Measurements from ENCODE around the gene CACNB4.
A peak's percentile ranks its signal among the peaks of the same experiment; 100 is the strongest.
"Not testable (repeated sequence)": the region's sequence is repeated elsewhere in the genome, so short reads cannot be mapped to it uniquely, and the experiment has no call there.

CACNB4 gene

DNA sequence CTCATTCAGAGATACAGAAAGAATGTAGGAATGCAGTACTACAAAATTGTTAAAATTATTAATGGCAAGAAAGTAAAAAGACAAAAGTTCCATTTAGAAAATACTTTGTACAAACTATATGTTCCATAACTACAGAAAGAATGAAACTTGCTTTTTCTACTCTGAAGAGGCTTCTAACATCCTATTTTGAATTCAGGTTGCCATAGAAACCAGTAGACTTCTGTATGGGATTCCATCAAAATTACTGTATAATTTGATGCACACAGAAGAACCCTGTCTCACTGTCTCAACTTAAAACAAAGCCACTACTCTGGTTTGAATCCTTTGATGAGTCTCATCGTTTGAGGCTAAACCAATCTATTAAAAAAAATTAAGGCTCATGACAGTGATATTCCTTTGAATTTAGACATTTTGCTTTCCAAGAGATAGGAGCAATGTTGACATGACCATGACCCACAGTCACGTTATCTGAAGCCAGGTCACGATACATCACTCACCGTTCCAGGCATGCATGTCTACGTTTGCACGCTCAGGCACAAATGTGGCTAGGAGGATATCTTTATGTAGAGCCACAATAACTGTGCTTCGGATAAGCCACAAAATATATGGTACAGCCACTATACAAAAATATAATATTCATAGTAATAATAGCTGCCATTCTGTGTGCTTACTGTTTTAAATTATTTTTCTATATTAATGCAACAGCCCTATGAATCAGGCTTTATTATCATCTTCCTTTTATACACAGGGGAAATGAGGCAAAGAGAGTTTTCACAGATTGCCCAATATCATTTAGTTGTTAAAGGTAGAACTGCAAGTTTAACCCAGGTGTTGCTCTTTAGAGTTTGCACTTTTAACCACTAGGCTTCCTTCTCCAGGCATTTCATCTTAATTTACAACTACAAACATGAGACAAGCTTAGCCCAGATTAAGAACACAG is 82.4 kb downstream of the CACNB4 start:
- no peak for DNase-seq

- DNase-seq = no peak
Measured at GRCh38 chr2:152015552-152015951, 83.3 kb downstream of the CACNB4 start.

- DNase-seq = no peak
Measured at GRCh38 chr2:152012697-152013096, 86.1 kb downstream of the CACNB4 start.

- no peak for DNase-seq
Measured at GRCh38 chr2:152011724-152012123, 87.1 kb downstream of the CACNB4 start.

GRCh38 chr2:152005607-152006006 is 93.2 kb downstream of the CACNB4 start:
- DNase-seq = no peak

- DNase-seq = not testable (repeated sequence)
Measured at GRCh38 chr2:152003283-152003682, 95.6 kb downstream of the CACNB4 start.

DNA sequence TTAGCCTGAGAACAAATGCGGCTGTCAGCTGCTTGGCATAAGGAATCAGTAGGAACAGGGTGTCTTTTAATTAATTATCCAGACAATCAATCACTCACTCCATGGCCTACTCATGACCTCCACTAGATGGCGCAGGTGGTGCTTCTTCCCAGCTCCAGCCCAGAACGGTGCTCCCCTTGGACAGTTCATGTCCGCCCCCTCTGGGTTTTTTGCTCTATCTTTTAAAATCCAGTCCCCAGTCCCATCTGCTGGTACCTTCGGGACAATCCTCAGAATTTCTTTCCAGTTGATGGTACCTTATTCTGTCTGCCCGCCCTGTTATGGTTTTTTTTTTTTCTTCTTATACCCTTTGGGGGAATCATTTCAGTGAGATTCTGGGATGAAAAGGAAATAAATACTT is 99.8 kb downstream of the CACNB4 start:
- peak; percentile 6 for DNase-seq

- DNase-seq = no peak
Measured at GRCh38 chr2:151996243-151997003, 102.4 kb downstream of the CACNB4 start.

DNA sequence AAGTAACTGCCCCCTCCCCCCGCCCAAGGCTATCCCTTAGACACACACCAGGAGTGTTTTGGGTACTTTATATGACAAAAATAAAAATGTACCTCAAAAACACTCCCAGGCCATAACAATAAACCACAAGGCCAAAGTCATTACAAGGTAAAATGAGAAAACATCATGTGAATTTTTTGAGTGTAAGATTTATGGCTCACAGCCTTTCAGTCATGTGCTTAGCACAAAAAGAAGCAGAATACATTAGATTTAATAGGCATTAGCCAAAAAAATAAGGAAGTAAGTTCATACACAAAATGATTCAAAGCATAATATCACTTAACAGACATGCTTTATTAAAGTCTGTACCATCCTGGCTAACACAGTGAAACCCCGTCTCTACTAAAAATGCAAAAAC is 103.7 kb downstream of the CACNB4 start:
- no peak for DNase-seq

DNA sequence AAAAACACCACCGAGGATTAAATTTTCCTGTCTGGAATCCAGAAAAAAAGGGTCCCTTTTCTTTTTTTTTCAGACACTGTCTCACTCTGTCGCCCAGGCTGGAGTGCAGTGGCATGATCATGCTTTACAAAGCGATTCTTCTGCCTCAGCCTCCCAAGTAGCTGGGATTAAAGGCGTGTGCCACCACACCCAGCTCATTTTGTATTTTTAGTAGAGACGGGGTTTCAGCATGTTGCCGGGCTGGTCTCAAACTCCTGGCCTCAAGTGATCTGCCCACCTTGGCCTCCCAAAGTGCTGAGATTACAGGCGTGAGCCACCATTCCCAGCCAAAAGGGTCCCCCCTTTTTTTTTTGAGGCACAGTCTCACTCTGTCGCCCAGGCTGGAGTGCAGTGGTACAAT is 104.7 kb downstream of the CACNB4 start:
- DNase-seq = not testable (repeated sequence)

GRCh38 chr2:151991010-151991409 is 107.8 kb downstream of the CACNB4 start:
- no peak for DNase-seq

DNA sequence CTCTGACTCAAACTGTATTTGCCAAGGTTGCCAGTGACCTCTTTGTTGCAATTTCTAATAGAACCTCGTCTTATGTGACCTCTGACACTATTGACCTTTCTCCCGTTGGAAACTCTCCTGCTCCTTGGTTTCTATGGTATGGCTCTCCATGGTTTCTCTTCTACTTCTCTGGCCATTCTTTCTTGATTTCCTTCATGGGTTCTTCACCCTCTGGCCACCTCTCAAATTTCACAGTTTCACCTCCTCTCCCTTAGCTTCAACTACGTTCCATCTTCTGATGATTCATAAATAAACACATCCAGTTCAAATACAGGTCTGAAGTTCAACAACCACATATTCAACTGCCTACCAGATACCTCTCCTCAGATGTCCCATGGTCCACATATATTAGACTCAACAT is 109.5 kb downstream of the CACNB4 start:
- DNase-seq = no peak

DNA sequence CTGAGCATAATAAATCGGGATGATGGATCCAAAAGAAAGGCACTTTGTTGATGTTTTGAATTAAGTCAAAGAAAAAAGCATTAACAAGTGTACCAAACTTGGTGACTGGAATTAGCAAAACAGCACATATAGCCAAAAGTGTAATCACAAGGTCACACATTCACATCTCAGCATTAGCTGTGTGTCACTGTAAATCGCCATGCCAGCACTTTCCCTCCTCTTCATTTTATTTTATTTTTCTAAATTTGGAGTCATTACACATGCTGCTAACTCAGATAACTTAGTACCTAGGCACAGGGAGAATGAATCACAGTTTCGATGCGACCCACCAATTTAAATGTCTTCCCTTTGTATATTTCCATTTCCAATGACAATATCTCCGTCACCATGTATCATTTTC is 111.4 kb downstream of the CACNB4 start:
- no peak for DNase-seq

DNA sequence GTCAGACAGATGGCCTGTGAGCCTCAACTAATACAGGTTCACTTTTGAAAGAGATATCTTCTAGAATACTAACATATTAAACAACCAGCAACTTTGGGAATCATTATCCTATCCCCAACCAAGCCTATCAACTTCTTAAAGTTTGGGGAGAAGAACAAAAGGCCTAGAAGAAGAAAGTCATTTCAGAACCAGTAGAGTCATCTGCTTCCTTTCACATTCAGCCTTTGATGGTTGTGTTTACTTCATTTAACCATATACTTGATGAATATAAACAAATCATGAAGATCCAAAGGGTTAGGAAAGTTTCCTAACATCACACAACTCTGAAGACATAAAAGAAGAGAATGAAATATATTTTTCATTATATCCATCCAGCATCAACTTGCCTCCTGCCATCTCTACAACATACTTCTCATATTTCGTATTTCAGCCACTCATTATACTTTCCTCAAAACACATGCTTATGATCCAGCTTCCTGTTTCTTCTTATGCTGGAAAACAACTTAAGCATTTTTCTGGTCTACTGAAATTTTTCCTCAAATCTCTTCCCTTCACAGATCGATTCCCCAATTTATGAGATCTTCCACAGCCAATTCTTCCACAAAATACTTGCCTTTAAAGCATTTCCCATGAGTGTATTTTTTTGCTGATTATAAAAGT is 114.3 kb downstream of the CACNB4 start:
- no peak for DNase-seq

DNA sequence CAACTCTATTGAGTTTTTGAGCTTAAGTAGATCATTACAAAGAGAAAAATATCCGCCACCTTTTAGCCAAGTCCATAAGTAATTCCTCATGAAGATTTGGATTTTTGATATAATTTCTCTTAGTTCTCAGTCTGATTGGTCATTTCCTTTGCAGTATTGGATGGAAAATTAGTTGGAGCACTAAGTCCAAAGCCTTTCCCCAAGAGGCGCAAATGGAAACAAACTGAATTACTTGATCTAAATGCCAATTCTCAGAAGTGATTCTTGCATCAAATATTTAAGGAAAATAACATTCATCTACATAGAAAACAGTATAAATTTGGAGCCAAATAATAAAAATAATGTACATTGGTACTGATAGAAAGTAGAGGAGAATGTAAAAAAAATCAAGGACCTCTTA is 115.6 kb downstream of the CACNB4 start:
- DNase-seq = no peak

DNA sequence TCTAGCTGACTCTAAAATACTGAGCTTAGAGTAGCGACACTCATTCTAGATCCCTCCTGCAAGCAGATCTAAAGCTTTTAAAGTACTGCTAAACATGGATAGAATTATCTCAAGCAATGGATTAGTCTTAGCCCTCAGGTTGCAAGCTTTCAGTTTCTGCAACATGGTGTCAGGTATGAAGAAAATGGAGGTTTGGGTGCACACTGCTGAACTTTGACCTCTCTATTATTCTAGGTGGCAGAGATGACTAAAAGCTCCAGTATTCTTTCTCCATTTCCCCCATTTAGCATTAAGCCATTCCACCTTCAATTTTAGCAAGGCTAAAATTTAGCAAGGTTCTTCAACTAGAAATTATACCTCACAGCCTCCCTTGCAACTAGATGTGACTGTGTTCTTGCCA is 117.0 kb downstream of the CACNB4 start:
- DNase-seq = no peak

DNA sequence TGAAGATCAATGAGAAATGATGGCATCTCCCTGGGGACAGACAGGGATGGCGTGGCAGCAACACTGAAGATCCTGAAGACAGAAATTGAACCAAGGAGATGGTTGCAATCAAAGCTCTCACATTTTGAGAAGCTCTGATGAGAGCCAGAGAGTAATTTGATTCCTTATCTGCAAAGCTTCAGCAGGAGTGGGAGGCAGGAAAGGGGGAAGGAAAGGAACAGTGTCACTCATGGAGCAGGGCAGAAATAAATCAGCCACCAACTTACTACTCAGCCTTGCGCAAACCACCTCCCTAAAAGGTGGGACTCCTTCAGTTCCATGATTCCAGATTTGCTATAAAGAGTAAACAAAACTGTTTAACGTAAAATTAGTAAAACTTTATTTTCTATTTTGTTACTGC is 119.2 kb downstream of the CACNB4 start:
- DNase-seq = no peak

DNA sequence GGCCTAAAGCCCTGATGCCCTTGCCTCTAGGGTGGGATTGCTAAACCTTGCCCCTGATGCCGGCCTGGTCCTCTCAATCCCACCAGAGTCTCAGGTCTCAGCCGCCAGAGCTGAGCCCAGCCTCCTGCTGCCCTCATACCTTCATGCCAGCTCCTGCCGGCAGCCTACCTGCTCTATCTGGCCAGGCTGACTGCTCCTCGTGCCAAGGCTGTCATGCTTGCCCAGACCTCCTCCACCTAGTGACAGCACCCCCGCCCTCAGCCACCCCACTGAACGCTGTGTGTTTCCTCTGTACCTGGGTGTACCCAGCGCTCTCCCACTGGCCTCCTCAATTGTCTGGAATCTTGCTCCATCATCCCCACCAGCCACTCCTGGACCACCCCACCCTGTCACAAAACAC is 120.1 kb downstream of the CACNB4 start:
- DNase-seq = no peak

- DNase-seq = no peak
Measured at GRCh38 chr2:151977631-151978030, 121.2 kb downstream of the CACNB4 start.

DNA sequence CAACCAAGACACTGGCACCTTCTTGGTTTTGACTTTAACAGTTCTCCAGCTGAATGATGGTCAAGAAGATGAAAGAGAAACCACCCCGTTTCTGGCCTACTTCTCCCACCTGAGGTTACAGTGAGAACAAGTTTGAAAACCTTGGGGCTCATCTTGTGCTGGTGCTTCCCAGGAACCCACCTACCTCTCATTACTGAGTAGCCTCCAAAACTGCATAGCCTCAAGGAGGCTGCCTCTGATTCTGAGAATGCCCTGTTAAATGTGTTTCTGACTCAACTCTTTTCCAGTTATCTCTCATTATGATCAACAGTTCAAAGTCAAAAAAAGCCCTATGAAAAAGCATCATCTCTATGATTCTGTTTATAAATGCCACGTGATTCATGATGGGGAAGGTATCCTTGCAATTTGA is 121.9 kb downstream of the CACNB4 start:
- no peak for DNase-seq

DNA sequence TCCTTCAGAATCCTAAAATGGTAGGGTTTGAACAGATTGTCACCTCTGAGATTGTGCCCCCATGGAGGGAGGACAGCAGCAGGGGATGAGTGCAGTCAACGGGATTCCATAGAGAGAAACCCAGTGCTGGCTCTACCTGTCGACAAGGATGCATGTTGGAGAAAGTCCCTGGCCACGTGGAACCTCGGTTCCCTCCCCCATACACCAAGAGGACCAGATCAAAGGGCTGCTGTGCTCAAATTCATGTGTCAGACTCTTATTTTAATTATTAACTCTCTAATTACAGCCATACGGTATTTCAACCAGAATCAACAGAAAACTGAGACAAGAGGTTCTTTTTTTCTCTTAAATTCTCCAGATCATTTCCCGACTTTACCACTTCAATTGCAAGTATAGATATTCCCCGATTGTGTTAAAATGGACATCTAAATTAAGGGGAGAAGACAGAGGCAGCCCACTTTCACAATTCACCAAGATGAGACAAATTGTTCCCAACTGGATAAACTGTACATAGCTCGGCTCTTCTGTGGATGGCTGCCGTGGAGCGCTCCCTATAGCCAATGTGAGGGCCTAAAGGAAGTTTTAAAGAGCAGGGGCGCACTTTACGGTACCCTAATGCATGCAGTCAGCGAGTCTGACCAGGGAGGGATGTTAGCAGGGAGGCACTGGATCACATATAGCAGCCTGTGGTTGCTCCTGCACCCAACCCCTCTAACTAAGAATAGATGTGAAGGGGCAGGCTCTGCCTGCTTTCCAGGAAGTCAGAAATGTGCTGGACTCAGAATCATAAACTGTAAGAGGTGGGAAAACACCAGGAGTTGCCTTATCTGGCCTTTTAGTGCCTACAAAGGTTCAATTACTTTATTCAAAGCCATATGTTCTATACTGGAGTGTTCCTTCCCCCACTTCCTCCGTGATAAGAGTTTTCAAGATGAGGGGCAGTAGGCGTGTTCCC is 123.1 kb downstream of the CACNB4 start:
- no peak for DNase-seq

DNA sequence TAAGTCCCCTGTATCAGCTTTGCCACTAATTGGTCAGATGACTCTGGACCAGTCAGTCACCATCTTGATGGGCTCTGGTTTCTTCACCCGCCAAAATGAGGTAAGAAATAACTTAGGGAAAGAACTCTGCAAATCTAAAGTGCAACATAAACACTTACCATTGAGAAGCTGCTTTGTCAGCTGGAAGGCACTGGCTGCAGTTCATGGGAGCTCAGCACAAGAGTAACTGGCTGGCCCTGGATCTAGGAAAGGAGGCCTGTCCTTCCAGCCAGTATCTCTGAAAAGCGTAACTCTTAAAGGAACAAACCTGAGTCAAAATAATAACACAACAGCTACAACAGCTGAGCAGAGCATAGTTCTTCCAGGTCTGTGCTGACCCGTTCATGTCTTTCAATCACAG is 123.9 kb downstream of the CACNB4 start:
- DNase-seq = no peak

GRCh38 chr2:151973901-151974199 is 125.0 kb downstream of the CACNB4 start:
- peak; percentile 8 for DNase-seq
